Measurements from ENCODE around the gene KMO.

The KMO gene

DNA sequence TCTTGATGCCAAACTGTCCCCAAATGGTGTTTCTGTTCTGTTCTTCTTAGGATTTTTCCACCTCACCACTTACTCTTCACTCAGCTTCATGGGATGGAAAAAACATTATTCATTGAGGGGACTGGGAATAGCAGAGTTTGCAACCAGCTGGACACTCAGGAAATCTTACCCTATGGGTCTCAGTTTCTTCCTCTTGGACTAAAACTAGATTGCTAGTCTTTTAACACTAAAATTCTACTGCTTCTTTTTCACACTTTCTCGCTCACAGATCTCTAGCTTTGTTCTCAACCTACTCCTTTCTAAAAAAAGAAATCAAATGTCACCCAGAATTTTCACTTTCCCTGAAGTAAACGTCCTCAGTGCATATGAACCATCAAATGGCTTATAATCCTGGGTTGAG, 4.8 kb downstream of the KMO start:
- no peak for DNase-seq (ENCODE audit: low read depth)

- DNase-seq (ENCODE audit: low read depth): no peak
These were observed 10.2 kb downstream of the KMO start for GRCh38 chr1:241542199-241542907.

- DNase-seq (ENCODE audit: low read depth): no peak
These were observed 15.8 kb downstream of the KMO start for GRCh38 chr1:241548008-241548407.

DNA sequence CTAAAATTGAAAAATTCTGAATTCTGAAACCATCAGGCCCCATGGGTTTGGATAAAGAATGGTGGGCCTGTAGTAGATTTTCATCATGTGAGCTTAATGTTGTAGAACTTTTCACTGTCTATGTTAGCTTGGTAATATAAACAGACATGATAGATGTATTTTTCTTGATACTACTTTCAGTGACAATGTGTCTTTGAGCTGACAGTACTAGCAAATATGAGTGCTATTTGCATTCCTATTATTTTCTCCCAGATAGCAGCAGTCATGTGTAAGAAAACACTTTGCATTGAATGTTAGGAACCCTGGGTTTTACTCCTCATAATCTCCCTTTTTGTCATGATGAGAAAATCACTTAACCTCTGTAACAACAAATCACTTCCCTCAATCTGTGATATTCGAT, 18.1 kb downstream of the KMO start:
- DNase-seq (ENCODE audit: low read depth): no peak

DNA sequence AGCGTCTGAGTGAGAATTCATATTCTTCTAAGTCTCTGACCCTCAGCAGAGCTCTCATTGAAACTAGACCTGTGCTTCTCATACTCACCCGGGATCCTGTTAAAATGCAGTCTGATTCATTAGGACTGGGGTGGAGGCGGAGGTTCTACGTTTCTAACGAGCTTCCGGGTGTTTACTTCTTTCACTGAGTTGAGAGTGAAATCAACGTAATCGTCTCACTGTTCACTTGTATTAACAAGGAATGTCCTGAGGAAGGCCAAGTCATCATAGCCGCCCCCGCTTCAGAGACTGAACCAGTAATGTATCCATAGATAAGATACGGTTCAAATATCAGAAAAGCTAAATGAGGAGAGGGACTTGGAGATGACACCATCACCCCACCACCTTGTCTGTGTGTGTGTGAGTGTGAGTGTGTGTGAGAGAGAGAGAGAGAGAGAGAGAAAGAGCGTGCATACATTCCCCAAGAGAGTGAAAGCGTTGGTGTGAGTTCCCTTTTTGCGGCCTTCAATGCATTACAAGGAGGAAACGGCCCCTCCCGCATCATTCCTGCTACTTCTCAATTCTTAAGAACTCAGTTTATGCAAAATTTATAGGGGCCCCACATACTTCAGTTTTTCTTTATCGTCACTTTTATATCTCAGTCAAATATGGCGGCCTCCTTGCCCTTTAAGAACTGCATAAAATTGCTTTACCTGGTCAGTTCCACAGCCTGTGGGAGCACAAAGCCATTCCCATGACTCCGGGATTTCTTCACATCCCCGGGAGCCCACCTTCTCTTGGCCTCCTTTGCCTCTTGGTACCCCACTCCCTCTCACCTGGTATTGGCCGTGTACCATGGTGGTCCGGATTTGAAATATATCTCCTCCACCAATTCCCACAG, 19.8 kb downstream of the KMO start:
- peak; percentile 35 for DNase-seq (ENCODE audit: low read depth)

DNA sequence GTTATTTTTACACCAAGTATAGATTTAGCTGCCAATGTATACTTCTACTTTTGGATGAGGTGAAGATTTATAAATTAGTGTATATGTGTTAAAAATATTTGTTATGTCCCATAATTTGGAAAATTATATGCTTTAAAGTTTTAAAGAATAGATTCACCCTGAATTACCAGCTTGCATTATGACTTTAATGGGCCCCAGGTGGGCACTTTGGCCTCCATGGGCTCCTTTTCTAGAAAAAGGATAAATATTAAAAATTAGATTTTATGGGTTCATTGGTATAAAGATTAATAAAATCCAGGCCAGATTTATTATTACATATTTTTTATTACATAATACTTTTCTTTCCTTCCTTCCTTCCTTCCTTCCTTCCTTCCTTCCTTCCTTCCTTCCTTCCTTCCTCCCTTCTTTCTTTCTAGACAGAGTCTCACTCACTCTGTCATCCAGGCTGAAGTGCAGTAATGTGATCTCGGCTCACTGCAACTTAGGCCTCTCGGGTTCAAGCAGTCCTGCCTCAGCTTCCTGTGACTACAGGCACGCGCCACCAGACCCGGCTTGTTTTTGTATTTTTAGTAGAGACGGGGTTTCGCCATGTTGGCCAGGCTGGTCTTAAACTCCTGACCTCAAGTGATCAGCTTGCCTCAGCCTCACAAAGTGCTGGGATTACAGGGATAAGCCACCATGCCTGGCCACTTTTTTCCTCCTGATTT, 21.9 kb downstream of the KMO start:
- DNase-seq (ENCODE audit: low read depth): no peak

DNA sequence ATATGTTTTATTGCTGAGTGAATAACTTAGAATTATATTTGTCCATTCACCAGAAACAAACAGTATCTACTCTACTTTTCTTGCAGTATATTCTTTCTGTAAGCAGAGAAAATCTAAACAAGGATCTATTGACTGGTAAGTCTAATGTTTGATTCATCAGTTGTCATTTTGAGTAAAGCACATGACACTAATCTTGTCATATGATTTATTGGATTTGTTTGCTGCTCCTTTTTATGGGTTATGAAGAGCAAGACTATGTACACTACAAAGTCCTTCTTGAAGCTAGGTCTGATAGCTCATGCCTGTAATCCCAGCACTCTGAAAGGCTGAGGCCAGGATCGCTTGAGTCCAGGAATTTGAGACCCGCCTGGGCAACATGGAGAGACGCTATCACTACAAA, 23.3 kb downstream of the KMO start:
- DNase-seq (ENCODE audit: low read depth): no peak

- no peak for DNase-seq (ENCODE audit: low read depth)
These were observed 24.9 kb downstream of the KMO start for GRCh38 chr1:241557031-241557430.

DNA sequence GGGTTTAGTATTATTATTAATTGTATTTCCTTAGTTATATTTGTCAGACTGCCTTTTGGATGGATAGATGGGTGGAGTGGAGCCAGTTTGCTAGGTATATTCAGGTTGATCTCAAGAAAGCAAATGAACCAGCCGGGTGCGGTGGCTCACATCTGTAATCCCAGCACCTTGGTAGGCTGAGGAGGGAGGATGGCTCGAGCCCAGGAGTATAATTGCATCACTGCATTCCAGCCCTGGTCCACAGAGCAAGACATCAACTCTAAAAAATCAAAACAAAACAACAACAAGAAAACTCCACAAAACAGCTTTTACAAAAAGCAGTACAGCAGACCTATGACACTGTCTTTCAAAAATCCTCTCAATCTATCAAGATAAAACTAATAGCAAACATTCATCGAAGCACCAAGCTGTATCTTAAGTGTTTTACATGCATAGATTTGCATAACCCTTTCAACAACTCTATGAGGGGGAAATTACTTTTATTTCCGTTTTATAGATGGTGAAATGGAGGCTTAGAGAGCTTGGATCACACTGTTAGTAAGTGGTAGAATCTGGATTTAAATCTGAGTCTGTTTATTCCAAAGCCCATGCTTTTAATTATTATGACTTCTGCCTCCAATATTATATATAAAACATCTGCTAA, 25.5 kb downstream of the KMO start:
- DNase-seq (ENCODE audit: low read depth): no peak

DNA sequence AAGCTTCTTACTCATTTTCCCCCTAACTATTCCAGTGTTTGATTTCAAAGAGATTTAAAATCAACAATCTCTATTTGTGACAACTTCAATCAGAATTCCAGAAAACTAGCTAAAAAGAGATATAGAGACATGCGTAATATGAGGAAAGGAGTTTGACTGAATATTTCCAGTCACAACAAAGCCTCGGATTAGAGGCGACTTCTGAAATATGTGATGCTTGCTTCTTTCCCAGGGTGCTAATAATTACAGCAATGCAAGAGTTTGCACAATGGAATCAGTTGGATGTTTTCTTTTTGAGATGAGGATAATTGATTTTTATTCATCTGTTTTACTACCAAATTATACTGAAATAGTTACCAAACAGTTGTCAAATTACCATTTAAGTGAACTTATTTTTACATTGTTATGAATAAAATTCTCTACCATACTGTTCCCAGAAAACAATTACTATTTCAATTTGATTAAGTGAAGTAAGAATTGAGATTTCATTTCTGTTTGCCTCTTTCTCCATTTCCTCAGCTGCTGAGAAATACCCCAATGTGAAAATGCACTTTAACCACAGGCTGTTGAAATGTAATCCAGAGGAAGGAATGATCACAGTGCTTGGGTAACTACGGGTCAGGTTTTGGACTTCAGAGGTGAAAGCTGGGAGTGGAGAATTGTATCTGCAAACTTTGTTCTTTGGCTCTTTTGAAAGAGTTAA, 28.1 kb downstream of the KMO start:
- no peak for DNase-seq (ENCODE audit: low read depth)

DNA sequence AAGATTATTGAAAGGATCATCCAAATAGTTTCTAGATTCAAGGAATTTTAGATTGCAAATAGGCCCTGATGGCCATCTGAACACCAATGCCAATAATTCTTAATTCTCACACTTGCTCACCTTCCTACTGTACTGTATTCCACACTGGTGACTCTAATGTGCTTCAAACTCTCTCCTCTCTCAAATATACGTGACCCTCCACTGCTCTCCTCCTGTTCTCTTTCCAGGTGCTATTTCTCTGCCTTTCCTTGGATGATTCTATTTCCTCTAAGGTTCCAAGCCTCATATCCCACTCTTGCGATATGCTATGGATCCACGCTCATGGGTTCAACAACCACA, 28.6 kb downstream of the KMO start:
- no peak for DNase-seq (ENCODE audit: low read depth)

GRCh38 chr1:241569848-241570247, 37.7 kb downstream of the KMO start:
- DNase-seq (ENCODE audit: low read depth): no peak

- DNase-seq (ENCODE audit: low read depth): no peak
These were observed 42.0 kb downstream of the KMO start for GRCh38 chr1:241574154-241574553.

DNA sequence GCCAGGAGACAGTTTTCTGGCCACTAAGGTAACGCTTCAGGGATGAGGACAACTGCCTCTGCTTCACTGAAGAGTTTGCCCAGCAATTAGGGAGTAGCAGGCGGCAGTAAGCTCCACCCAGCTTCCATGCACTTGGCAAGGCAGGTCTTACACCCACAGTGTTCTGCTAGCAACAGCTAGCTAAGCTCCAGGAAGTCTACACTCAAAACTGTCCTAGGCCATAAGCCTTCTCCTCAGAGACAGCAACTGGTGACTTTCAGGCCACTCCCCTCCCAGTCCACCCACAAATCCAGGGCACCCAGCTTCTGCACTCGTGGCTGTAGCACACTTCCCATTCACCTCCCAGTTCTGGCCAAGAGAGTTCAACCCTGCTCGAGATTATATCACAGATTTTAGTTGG, 47.3 kb downstream of the KMO start:
- no peak for DNase-seq (ENCODE audit: low read depth)

- no peak for DNase-seq (ENCODE audit: low read depth)
These were observed 50.7 kb downstream of the KMO start for GRCh38 chr1:241582921-241583321.

- no peak for DNase-seq (ENCODE audit: low read depth)
These were observed 54.8 kb downstream of the KMO start for GRCh38 chr1:241586905-241587512.

- DNase-seq (ENCODE audit: low read depth): no peak
These were observed 57.3 kb downstream of the KMO start for GRCh38 chr1:241589521-241589920.

GRCh38 chr1:241590719-241591118, 58.5 kb downstream of the KMO start:
- no peak for DNase-seq (ENCODE audit: low read depth)

- DNase-seq (ENCODE audit: low read depth): no peak
These were observed 59.1 kb downstream of the KMO start for GRCh38 chr1:241591317-241591716.

DNA sequence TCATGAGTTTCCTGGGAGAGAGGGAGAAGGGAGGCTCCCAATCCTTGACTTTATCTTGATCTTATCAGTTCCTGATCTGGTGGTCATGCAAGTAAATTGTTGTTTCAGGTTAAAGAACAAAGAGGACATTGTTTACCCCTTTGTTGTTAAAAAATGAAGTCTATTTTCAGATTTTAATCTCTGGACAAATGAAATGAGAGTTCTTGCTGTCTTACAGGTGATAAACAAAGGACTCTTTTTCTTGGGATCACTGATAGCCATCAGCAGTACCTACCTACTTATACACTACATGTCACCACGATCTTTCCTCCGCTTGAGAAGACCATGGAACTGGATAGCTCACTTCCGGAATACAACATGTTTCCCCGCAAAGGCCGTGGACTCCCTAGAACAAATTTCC, 59.6 kb downstream of the KMO start:
- DNase-seq (ENCODE audit: low read depth): no peak

GRCh38 chr1:241592273-241592958, 60.2 kb downstream of the KMO start:
- DNase-seq (ENCODE audit: low read depth): no peak
